ENCODE measurements around the gene NARF. TPM values are rescaled to one million over a fixed set of nuclear protein-coding genes. Genes with fewer than 3 reads are reported as not detected.
A peak's percentile ranks its signal among the peaks of the same experiment; 100 is the strongest.

NARF gene
- total RNA-seq, 2 experiments from 2014 or later, result 105 to 117 TPM

GRCh38 chr17:82491533-82491932 lies 33.0 kb downstream of the NARF start:
- ChIA-PET POLR2A (no interaction called here), CTCF (interaction anchor here (0.6 to 1.0 kb wide), 4 partner anchors 45 to 148 kb away, joined by 3 to 6 read pairs (median 3); no protein-coding TSS in a partner anchor)
- no peak overlapping the region for H3K4me3 Mint-ChIP-seq
- DNase-seq, result no peak
- no peak overlapping the region for H3K27ac Mint-ChIP-seq
- H3K36me3 Mint-ChIP-seq (ENCODE audit: low read depth), result peaks cover 21% of the 10 kb centered on the region
- H3K9me3 Mint-ChIP-seq, result no peaks in the 10 kb centered on the region
- no peaks in the 10 kb centered on the region for H3K27me3 Mint-ChIP-seq
- peaks cover 30% of the 10 kb centered on the region for H3K4me1 Mint-ChIP-seq

- POLR2A ChIA-PET, result no interaction called here
- Mint-ChIP-seq H3K4me3 (no peak overlapping the region), H3K27me3 (no peaks in the 10 kb centered on the region), H3K27ac (no peak overlapping the region), H3K36me3 (ENCODE audit: low read depth) (peaks cover 13% of the 10 kb centered on the region), H3K9me3 (no peaks in the 10 kb centered on the region), H3K4me1 (peaks cover 27% of the 10 kb centered on the region)
- CTCF ChIA-PET, result interaction anchor here (0.5 to 1.1 kb wide), 3 partner anchors 11 to 140 kb away, joined by 3 to 6 read pairs (median 3); no protein-coding TSS in a partner anchor
- DNase-seq, result no peak
These were observed 34.2 kb downstream of the NARF start for GRCh38 chr17:82492643-82493225.

DNA sequence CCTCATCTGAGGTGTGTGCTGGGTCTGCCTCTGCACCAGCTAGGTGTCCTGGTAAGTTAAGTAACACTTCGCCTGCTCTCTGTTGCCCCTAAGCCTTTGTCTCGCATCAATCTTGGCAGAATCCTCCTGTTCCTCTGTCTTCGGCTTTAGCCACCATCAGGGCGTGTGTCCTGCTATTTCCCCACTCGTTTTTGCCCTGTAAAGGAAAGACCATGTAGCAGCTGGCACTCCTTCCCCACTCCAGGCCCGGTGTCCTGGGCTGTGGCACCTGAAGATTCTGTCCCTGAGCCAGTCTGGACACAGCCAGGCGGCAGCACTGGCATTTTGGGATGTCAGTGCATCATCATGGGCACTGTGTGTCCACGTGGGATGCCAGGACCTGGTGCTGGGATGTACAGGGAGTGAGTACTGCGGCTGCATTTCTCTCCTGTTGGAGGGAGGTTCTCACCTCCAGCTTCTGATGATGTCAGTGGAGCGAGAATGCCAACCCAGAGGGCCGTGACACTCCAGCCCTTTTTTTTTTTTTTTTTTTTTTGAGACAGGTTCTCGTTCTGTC lies 34.8 kb downstream of the NARF start:
- H3K36me3 Mint-ChIP-seq (ENCODE audit: low read depth), result peaks cover 8% of the 10 kb centered on the region
- peaks cover 31% of the 10 kb centered on the region for H3K4me1 Mint-ChIP-seq
- POLR2A ChIA-PET, result no interaction called here
- H3K27ac Mint-ChIP-seq, result peak overlapping the region; percentile 31
- DNase-seq, result no peak
- no peaks in the 10 kb centered on the region for H3K9me3 Mint-ChIP-seq
- no peak overlapping the region for H3K4me3 Mint-ChIP-seq
- CTCF ChIA-PET, result interaction anchor here (0.6 to 1.2 kb wide), 3 partner anchors 11 to 462 kb away, joined by 3 read pairs; partner anchors contain the start of gene RAC3
- no peaks in the 10 kb centered on the region for H3K27me3 Mint-ChIP-seq

- peak overlapping the region; percentile 51 for H3K4me3 Mint-ChIP-seq
- peak overlapping the region; percentile 84 for H3K27ac Mint-ChIP-seq
- peak; percentile 88 for DNase-seq
- H3K27me3 Mint-ChIP-seq, result no peaks in the 10 kb centered on the region
- POLR2A ChIA-PET, result no interaction called here
- H3K4me1 Mint-ChIP-seq, result peaks cover 38% of the 10 kb centered on the region
- H3K36me3 Mint-ChIP-seq (ENCODE audit: low read depth), result no peaks in the 10 kb centered on the region
- no peaks in the 10 kb centered on the region for H3K9me3 Mint-ChIP-seq
- CTCF ChIA-PET, result interaction anchor here (0.6 to 1.7 kb wide), 6 partner anchors 10 to 82 kb away, joined by 3 to 5 read pairs (median 3); no protein-coding TSS in a partner anchor
These were observed 35.9 kb downstream of the NARF start for GRCh38 chr17:82494236-82495055.

GRCh38 chr17:82495844-82496528 lies 37.4 kb downstream of the NARF start:
- Mint-ChIP-seq H3K36me3 (ENCODE audit: low read depth) (no peaks in the 10 kb centered on the region), H3K4me3 (peak overlapping the region; percentile 79), H3K27me3 (no peaks in the 10 kb centered on the region), H3K9me3 (no peaks in the 10 kb centered on the region), H3K4me1 (peaks cover 36% of the 10 kb centered on the region), H3K27ac (peak overlapping the region; percentile 83)
- CTCF ChIA-PET, result interaction anchor here (0.6 to 1.9 kb wide), 9 partner anchors 13 to 461 kb away, joined by 3 to 7 read pairs (median 4); no protein-coding TSS in a partner anchor
- POLR2A ChIA-PET, result no interaction called here
- no peak for DNase-seq

DNA sequence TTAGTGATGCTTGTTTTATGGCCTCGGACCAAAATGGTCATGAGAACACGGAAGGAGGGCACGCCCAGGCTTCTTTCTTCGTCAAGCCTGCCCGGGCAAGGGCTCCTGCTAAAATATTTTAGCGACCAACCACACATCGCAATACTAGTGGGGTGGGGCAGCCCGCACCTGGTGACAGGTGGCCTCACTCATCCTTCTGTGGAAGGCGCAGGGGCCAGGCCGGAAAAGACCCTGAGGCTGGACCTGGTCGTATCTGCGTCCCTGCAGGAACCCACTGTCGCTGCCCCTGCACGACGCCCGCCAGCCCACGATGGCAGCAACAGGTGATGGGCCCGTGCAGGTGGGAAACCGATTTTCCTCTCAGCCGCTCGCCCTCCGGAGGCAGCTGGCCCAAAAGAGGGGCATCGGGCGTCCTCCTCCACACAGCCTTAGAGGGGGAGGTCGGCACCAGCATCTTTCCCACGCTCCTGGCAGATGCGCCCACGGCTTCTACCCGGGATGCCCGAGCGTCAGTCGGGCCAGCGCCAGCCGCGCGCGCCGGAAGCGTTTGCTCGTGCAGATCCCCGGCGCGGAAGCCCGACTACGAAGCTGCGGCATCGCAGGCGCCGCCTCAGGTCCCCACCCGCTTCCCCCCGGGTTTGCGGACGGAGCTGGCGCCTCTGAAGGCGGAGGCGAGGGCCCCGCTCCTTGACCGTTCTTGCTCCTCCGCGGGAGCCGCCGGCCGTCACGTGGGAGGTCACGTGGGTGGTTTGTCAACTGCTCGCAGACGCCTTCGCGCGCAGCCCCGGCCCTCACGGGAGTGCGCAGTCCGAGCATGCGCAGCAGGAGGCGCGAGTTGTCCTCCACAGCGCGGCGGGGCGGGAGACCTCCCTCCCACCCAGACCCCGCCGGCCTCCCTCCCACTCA lies 38.2 kb downstream of the NARF start:
- Mint-ChIP-seq H3K36me3 (ENCODE audit: low read depth) (no peaks in the 10 kb centered on the region), H3K27me3 (no peaks in the 10 kb centered on the region), H3K27ac (peak overlapping the region; percentile 83), H3K4me3 (peak overlapping the region; percentile 79), H3K4me1 (peaks cover 36% of the 10 kb centered on the region), H3K9me3 (no peaks in the 10 kb centered on the region)
- DNase-seq, result peak; percentile 91
- ChIA-PET CTCF (interaction anchor here (1.9 kb wide), 1 partner anchor 40 kb away, joined by 4 read pairs; no protein-coding TSS in a partner anchor), POLR2A (no interaction called here)

DNA sequence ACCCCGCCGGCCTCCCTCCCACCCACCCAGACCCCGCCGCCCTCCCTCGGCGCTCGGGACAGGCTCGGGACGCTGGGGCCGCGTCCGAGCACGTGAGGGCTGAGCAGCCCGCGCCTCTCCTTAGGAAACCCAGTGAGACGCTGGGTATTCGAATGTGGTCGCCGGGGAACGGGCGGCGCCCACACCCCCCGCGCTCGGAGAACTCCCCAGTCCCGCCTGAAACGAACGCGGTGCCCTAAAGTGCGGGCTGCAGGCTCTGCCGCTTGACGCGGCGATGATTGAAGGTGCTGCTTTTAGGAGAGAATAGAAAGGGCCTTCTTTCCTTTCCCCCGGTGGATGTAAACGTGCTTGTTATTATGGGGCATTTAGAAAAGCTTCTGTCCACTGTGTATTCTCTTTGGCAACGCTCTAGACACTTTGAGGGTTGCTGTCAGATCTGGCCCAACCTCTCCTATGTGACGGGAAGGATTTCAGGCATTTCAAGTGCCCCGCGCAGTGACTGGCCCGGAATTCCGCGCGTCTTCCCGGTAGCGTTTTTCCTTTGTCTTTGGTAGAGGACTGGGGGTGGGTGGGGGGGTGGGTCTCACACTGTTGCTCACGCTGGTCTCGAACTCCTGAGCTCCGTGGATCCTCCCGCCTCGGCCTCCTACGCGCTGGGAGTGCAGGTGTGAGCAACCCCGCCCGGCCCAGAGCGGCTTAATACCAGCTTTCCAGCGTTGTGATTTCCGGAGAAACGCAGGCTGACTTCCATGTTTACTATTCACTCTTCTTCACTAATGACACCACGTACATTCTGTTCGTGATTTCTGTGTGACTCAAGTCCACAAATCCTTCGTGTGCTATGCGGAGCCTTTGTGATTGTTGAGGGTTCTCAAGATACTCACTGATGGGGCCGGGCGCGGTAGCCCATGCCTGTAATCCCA lies 39.2 kb downstream of the NARF start:
- Mint-ChIP-seq H3K4me3 (peak overlapping the region; percentile 79), H3K36me3 (ENCODE audit: low read depth) (no peaks in the 10 kb centered on the region)
- POLR2A ChIA-PET, result no interaction called here

GRCh38 chr17:82502207-82502606 lies 43.7 kb downstream of the NARF start:
- POLR2A ChIA-PET, result no interaction called here
- no peak for DNase-seq
- CTCF ChIA-PET, result no interaction called here
- Mint-ChIP-seq H3K27ac (no peak overlapping the region), H3K36me3 (ENCODE audit: low read depth) (no peaks in the 10 kb centered on the region), H3K27me3 (peaks cover 2% of the 10 kb centered on the region), H3K4me3 (no peak overlapping the region), H3K9me3 (no peaks in the 10 kb centered on the region), H3K4me1 (peaks cover 21% of the 10 kb centered on the region)

More for the DNA sequence above, 39.2 kb downstream of the NARF start:
- Mint-ChIP-seq H3K4me1 (peaks cover 36% of the 10 kb centered on the region), H3K27me3 (no peaks in the 10 kb centered on the region), H3K27ac (peak overlapping the region; percentile 90), H3K9me3 (no peaks in the 10 kb centered on the region)
- CTCF ChIA-PET, result no interaction called here
- peak; percentile 46 for DNase-seq

- H3K4me1 Mint-ChIP-seq, result peaks cover 15% of the 10 kb centered on the region
- ChIA-PET POLR2A (no interaction called here), CTCF (no interaction called here)
- no peaks in the 10 kb centered on the region for H3K9me3 Mint-ChIP-seq
- H3K4me3 Mint-ChIP-seq, result no peak overlapping the region
- H3K36me3 Mint-ChIP-seq (ENCODE audit: low read depth), result no peaks in the 10 kb centered on the region
- H3K27ac Mint-ChIP-seq, result no peak overlapping the region
- DNase-seq, result no peak
- H3K27me3 Mint-ChIP-seq, result peaks cover 2% of the 10 kb centered on the region
These were observed 44.7 kb downstream of the NARF start for GRCh38 chr17:82503094-82503727.

GRCh38 chr17:82503728-82504308 lies 45.3 kb downstream of the NARF start:
- peaks cover 2% of the 10 kb centered on the region for H3K27me3 Mint-ChIP-seq
- CTCF ChIA-PET, result interaction anchor here (1.0 to 1.3 kb wide), 2 partner anchors 9 to 11 kb away, joined by 3 read pairs; no protein-coding TSS in a partner anchor
- no peaks in the 10 kb centered on the region for H3K9me3 Mint-ChIP-seq
- POLR2A ChIA-PET, result no interaction called here
- H3K36me3 Mint-ChIP-seq (ENCODE audit: low read depth), result no peaks in the 10 kb centered on the region
- no peak for DNase-seq
- H3K27ac Mint-ChIP-seq, result no peak overlapping the region
- H3K4me3 Mint-ChIP-seq, result no peak overlapping the region
- peaks cover 13% of the 10 kb centered on the region for H3K4me1 Mint-ChIP-seq

- Mint-ChIP-seq H3K4me3 (no peak overlapping the region), H3K27ac (no peak overlapping the region), H3K27me3 (peaks cover 2% of the 10 kb centered on the region), H3K4me1 (peaks cover 7% of the 10 kb centered on the region), H3K9me3 (no peaks in the 10 kb centered on the region), H3K36me3 (ENCODE audit: low read depth) (no peaks in the 10 kb centered on the region)
- ChIA-PET CTCF (no interaction called here), POLR2A (no interaction called here)
- no peak for DNase-seq
These were observed 46.8 kb downstream of the NARF start for GRCh38 chr17:82505296-82505695.

Measured in activated CD4-positive, alpha-beta T cell treated with anti-CD3 and anti-CD28 coated beads, Interleukin-2, amount 10 ng/mL, durations not matched to agents 7 days and 5 days (primary cell).